Right forelimb (tissue), 1 donor: Measurements from ENCODE around the gene ARHGAP21.
"Not testable (repeated sequence)": the region's sequence is repeated elsewhere in the genome, so short reads cannot be mapped to it uniquely, and the experiment has no call there.

ENCODE experiments used
- DNase-seq: peaks from one replicate; pipeline ENCODE4 v3.0.0-alpha.2; 2018

Gene ARHGAP21

GRCh38 chr10:24681572-24682088 is 42.1 kb downstream of the ARHGAP21 start:
- no peak for DNase-seq

GRCh38 chr10:24680647-24681524 is 42.8 kb downstream of the ARHGAP21 start:
- no peak for DNase-seq

GRCh38 chr10:24678757-24679156 is 44.9 kb downstream of the ARHGAP21 start:
- no peak for DNase-seq

- no peak for DNase-seq
Observed at GRCh38 chr10:24674892-24675632, 48.6 kb downstream of the ARHGAP21 start.

GRCh38 chr10:24670964-24671670 is 52.6 kb downstream of the ARHGAP21 start:
- no peak for DNase-seq

GRCh38 chr10:24669285-24669852 is 54.3 kb downstream of the ARHGAP21 start:
- DNase-seq: no peak

GRCh38 chr10:24668247-24668646 is 55.4 kb downstream of the ARHGAP21 start:
- no peak for DNase-seq

- DNase-seq: no peak
Observed at GRCh38 chr10:24664991-24665390, 58.7 kb downstream of the ARHGAP21 start.

- DNase-seq: no peak
Observed at GRCh38 chr10:24661376-24661775, 62.3 kb downstream of the ARHGAP21 start.

- not testable (repeated sequence) for DNase-seq
Observed at GRCh38 chr10:24658319-24658718, 65.4 kb downstream of the ARHGAP21 start.

GRCh38 chr10:24656326-24656725 is 67.4 kb downstream of the ARHGAP21 start:
- not testable (repeated sequence) for DNase-seq

GRCh38 chr10:24652381-24652957 is 71.2 kb downstream of the ARHGAP21 start:
- no peak for DNase-seq

GRCh38 chr10:24651923-24652322 is 71.8 kb downstream of the ARHGAP21 start:
- no peak for DNase-seq

- no peak for DNase-seq
Observed at GRCh38 chr10:24650669-24651391, 72.9 kb downstream of the ARHGAP21 start.

GRCh38 chr10:24645784-24646183 is 77.9 kb downstream of the ARHGAP21 start:
- DNase-seq: no peak

- DNase-seq: no peak
Observed at GRCh38 chr10:24645022-24645421, 78.7 kb downstream of the ARHGAP21 start.

GRCh38 chr10:24643679-24644209 is 79.9 kb downstream of the ARHGAP21 start:
- DNase-seq: no peak

- no peak for DNase-seq
Observed at GRCh38 chr10:24642921-24643678, 80.6 kb downstream of the ARHGAP21 start.

GRCh38 chr10:24639124-24639523 is 84.6 kb downstream of the ARHGAP21 start:
- DNase-seq: no peak

GRCh38 chr10:24625778-24626177 is 97.9 kb downstream of the ARHGAP21 start:
- DNase-seq: no peak

- no peak for DNase-seq
Observed at GRCh38 chr10:24623383-24623782, 100.3 kb downstream of the ARHGAP21 start.
